ENCODE measurements around the gene NELL1.

Gene NELL1

GRCh38 chr11:21316591-21316990 is 647.2 kb downstream of the NELL1 start:
- no peak overlapping the region for H3K4me3 ChIP-seq (ENCODE audit: low read depth, low read length)
- no peak for DNase-seq (ENCODE audit: low read depth)
- in situ Hi-C loops (cut with HindIII; ENCODE audit: low sequenced_read_pairs) = no loop called here
- no peak for TF ChIP-seq CTCF (IDR thresholded peaks at IDR 0.05; ENCODE audit: low read depth, low read length, missing control alignments)

- H3K4me3 ChIP-seq (ENCODE audit: low read depth, low read length) = no peak overlapping the region
- DNase-seq (ENCODE audit: low read depth) = no peak
- no peak for TF ChIP-seq CTCF (IDR thresholded peaks at IDR 0.05; ENCODE audit: low read depth, low read length, missing control alignments)
- in situ Hi-C loops (cut with HindIII; ENCODE audit: low sequenced_read_pairs) = no loop called here
These were observed 651.7 kb downstream of the NELL1 start for GRCh38 chr11:21321072-21321471.

DNA sequence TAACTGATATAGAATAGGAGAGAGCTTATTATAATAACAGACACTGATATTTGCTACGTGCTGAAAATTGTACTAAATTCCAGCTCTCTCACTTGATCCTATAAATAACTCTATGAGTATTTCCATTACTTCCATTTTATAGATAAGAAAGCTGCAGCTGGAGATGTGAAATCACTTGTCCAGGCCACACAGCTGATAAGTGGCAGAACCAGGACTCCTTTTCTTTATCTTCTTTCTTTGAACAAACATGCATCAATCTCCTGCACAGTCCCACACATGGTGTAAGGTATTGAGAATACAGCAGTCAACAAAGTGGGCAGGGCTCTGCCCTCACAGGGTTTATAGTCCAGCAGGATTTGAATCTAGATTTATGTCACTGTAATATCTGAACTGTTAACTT is 652.1 kb downstream of the NELL1 start:
- TF ChIP-seq CTCF (IDR thresholded peaks at IDR 0.05; ENCODE audit: low read depth, low read length, missing control alignments) = no peak
- in situ Hi-C loops (cut with HindIII; ENCODE audit: low sequenced_read_pairs) = no loop called here
- no peak for DNase-seq (ENCODE audit: low read depth)
- H3K4me3 ChIP-seq (ENCODE audit: low read depth, low read length) = no peak overlapping the region

DNA sequence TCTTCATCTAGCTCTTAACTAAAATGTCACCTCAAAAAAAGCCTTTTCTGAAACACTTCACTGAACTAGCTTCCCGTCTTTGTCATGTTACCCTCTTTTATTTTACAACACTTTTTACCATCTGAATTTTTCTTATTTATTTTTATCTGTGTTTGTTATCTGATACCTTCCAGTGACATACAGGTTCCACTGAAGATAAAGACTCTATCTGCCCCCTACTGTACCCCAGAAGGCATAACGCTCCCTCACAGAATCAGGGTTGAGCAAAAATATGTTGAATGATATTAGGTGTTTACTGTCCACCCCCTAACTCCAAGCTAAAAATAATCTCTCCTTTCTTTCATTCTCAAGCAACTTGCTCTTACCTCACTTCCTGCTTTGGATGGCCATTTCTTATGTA is 654.2 kb downstream of the NELL1 start:
- no peak for TF ChIP-seq CTCF (IDR thresholded peaks at IDR 0.05; ENCODE audit: low read depth, low read length, missing control alignments)
- DNase-seq (ENCODE audit: low read depth) = no peak
- no peak overlapping the region for H3K4me3 ChIP-seq (ENCODE audit: low read depth, low read length)

DNA sequence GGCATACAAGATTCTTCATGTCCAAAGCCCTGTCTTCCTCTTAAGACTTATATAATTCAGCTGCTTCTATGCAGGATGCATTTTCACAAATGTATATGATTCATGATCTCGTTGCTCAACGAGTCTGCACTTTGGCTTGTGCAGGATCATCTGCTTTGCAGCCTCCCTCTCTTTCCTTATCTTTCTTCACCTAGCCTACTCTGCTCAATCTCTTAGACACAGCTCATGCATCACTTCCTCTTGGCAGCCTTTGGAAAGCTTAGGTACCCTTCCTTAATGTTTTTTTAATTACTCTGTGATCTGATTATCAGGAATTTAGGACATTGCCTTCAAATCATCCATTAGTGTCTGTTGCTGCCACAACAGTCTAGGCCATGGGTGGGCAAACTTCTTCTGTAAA is 673.8 kb downstream of the NELL1 start:
- no peak for DNase-seq (ENCODE audit: low read depth)
- TF ChIP-seq CTCF (IDR thresholded peaks at IDR 0.05; ENCODE audit: low read depth, low read length, missing control alignments) = no peak
- in situ Hi-C loops (cut with HindIII; ENCODE audit: low sequenced_read_pairs) = no loop called here

More for the DNA sequence above, 654.2 kb downstream of the NELL1 start:
- in situ Hi-C loops (cut with HindIII; ENCODE audit: low sequenced_read_pairs) = no loop called here

DNA sequence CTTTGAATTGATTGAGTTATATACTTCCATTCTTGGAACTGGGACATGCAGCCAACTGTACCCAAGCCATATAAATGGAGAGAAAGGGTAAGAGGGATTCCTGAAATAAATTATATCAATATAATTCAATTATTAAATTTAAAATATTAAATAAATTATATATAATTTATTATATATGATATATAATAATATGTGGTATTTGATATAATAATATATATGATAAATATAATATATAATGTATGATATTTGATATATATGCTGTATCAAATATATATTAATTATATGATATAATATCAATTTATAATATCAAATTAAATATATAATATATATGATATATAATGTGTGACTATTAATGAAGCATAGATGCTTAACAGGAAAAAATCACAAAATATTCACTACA is 677.0 kb downstream of the NELL1 start:
- no peak for TF ChIP-seq CTCF (IDR thresholded peaks at IDR 0.05; ENCODE audit: low read depth, low read length, missing control alignments)
- no peak for DNase-seq (ENCODE audit: low read depth)
- no peak overlapping the region for H3K4me3 ChIP-seq (ENCODE audit: low read depth, low read length)
- in situ Hi-C loops (cut with HindIII; ENCODE audit: low sequenced_read_pairs) = no loop called here

More for the DNA sequence above, 673.8 kb downstream of the NELL1 start:
- no peak overlapping the region for H3K4me3 ChIP-seq (ENCODE audit: low read depth, low read length)

- no peak overlapping the region for H3K4me3 ChIP-seq (ENCODE audit: low read depth, low read length)
- TF ChIP-seq CTCF (IDR thresholded peaks at IDR 0.05; ENCODE audit: low read depth, low read length, missing control alignments) = no peak
- in situ Hi-C loops (cut with HindIII; ENCODE audit: low sequenced_read_pairs) = no loop called here
- no peak for DNase-seq (ENCODE audit: low read depth)
These were observed 681.2 kb downstream of the NELL1 start for GRCh38 chr11:21350613-21351012.
